ENCODE measurements around the gene GPC6. TPM values are rescaled to one million over a fixed set of nuclear protein-coding genes. Genes with fewer than 3 reads are reported as not detected.

The GPC6 gene
- polyA plus RNA-seq, 2 of the 4 experiments (the other 2 are of a cell fraction), result 8.0 to 14.4 TPM

GRCh38 chr13:94065741-94066140, 839.1 kb downstream of the GPC6 start:
- Histone ChIP-seq H3K27ac (no peak overlapping the region), H3K4me3 (no peak overlapping the region), H3K9me3 (no peaks in the 10 kb centered on the region), H3K4me2 (peak overlapping the region; percentile 14; the same call in 1 of the 3 replicates), H3K4me1 (0 out of 3 replicates have a peak, but pooled peaks cover 6% of the 10 kb centered on the region)
- 0 out of 6 replicates have a peak, but pooled peaks of 1 of the 2 experiments have one; percentile 38 for ATAC-seq
- POLR2A ChIA-PET, result no interaction called here
- 7% methylated on average over 1 of the region's 1 CpG for WGBS (ENCODE audit: missing lambda C conversion rate)
- CTCF ChIA-PET, result no interaction called here
- TF ChIP-seq REST (IDR thresholded peaks at IDR 0.05) (no peak), GATA3 (IDR thresholded peaks at IDR 0.05; ENCODE audit: borderline replicate concordance) (no peak), CHD4 (IDR thresholded peaks at IDR 0.05; ENCODE audit: borderline replicate concordance) (no peak)
- FAIRE-seq, result no peak
- DNase-seq (ENCODE audit: low read depth in 1 of 2, low spot score in 1 of 2), result no peak

- 3% methylated on average over 4 of the region's 4 CpGs for WGBS (ENCODE audit: missing lambda C conversion rate)
- Histone ChIP-seq H3K9me3 (no peaks in the 10 kb centered on the region), H3K4me2 (no peak overlapping the region), H3K4me3 (no peak overlapping the region), H3K4me1 (no peaks in the 10 kb centered on the region), H3K27ac (no peak overlapping the region)
- no peak for DNase-seq (ENCODE audit: low read depth in 1 of 2, low spot score in 1 of 2)
- FAIRE-seq, result no peak
- no peak for TF ChIP-seq MAFK (IDR thresholded peaks at IDR 0.05; ENCODE audit: partially characterized antibody)
- TF ChIP-seq POLR2AphosphoS2 (conservative IDR thresholded peaks at IDR 0.05; ENCODE audit: low read length), result no peak
- ChIA-PET POLR2A (no interaction called here), CTCF (no interaction called here)
- no peak for ATAC-seq
Observed at GRCh38 chr13:94073007-94073744, 846.6 kb downstream of the GPC6 start.

- ChIA-PET CTCF (no interaction called here), POLR2A (no interaction called here)
- Histone ChIP-seq H3K27ac (no peak overlapping the region), H3K4me1 (no peaks in the 10 kb centered on the region), H3K4me2 (no peak overlapping the region), H3K9me3 (no peaks in the 10 kb centered on the region), H3K4me3 (no peak overlapping the region)
- no peak for DNase-seq (ENCODE audit: low read depth in 1 of 2, low spot score in 1 of 2)
- TF ChIP-seq RCOR1 (IDR thresholded peaks at IDR 0.05; ENCODE audit: low read depth, low read length) (no peak), SMC3 (IDR thresholded peaks at IDR 0.05) (no peak), RNF2 (IDR thresholded peaks at IDR 0.05; ENCODE audit: borderline replicate concordance, low read depth) (no peak), KDM1A (IDR thresholded peaks at IDR 0.05; ENCODE audit: low read depth) (no peak), RAD21 (conservative IDR thresholded peaks at IDR 0.05 in 1 of 2, IDR thresholded peaks at IDR 0.05 in 1 of 2) (no peak), KDM5A (IDR thresholded peaks at IDR 0.05) (no peak), CHD4 (IDR thresholded peaks at IDR 0.05; ENCODE audit: borderline replicate concordance) (no peak), CBX2 (IDR thresholded peaks at IDR 0.05; ENCODE audit: borderline replicate concordance, low read depth) (no peak), TP53 (CRISPR knock-in tag; IDR thresholded peaks at IDR 0.05) (no peak), ZNF302 (CRISPR knock-in tag; IDR thresholded peaks at IDR 0.05) (no peak), EP300 (IDR thresholded peaks at IDR 0.05) (no peak), MAFK (IDR thresholded peaks at IDR 0.05; ENCODE audit: partially characterized antibody) (no peak), EHF (CRISPR knock-in tag; IDR thresholded peaks at IDR 0.05) (no peak)
- no peak for ATAC-seq
- FAIRE-seq, result no peak
Observed at GRCh38 chr13:94079876-94080275, 853.3 kb downstream of the GPC6 start.

GRCh38 chr13:94080527-94080926, 853.9 kb downstream of the GPC6 start:
- 17% methylated on average over 1 of the region's 1 CpG for WGBS (ENCODE audit: missing lambda C conversion rate)
- DNase-seq (ENCODE audit: low read depth in 1 of 2, low spot score in 1 of 2) (no peak), FAIRE-seq (no peak), ATAC-seq (no peak)
- Histone ChIP-seq H3K27ac (no peak overlapping the region), H3K9me3 (no peaks in the 10 kb centered on the region), H3K4me2 (no peak overlapping the region), H3K4me1 (no peaks in the 10 kb centered on the region), H3K4me3 (no peak overlapping the region)
- ChIA-PET POLR2A (no interaction called here), CTCF (no interaction called here)
- TF ChIP-seq BHLHE40 (IDR thresholded peaks at IDR 0.05; ENCODE audit: low read depth, low read length) (no peak), SMC3 (IDR thresholded peaks at IDR 0.05) (no peak), HES2 (IDR thresholded peaks at IDR 0.05) (no peak), SREBF2 (IDR thresholded peaks at IDR 0.05) (no peak), FOXS1 (CRISPR knock-in tag; IDR thresholded peaks at IDR 0.05) (no peak), RCOR1 (IDR thresholded peaks at IDR 0.05; ENCODE audit: low read depth, low read length) (no peak), FOSL2 (IDR thresholded peaks at IDR 0.05) (no peak), FOSL2 (CRISPR knock-in tag; IDR thresholded peaks at IDR 0.05) (no peak), NFE2L2 (conservative IDR thresholded peaks at IDR 0.05; ENCODE audit: low read length) (no peak), PHF8 (IDR thresholded peaks at IDR 0.05; ENCODE audit: borderline replicate concordance, low read depth) (no peak), CEBPB (IDR thresholded peaks at IDR 0.05) (no peak), RFX5 (IDR thresholded peaks at IDR 0.05) (no peak), CHD4 (IDR thresholded peaks at IDR 0.05; ENCODE audit: borderline replicate concordance) (no peak), TFCP2L1 (CRISPR knock-in tag; IDR thresholded peaks at IDR 0.05) (no peak), HDAC2 (IDR thresholded peaks at IDR 0.05) (no peak), NR3C1 (IDR thresholded peaks at IDR 0.05) (no peak), ZNF302 (CRISPR knock-in tag; IDR thresholded peaks at IDR 0.05) (no peak), CBX8 (IDR thresholded peaks at IDR 0.05) (no peak)

Data from A549 (cell line).